GM10248 (cell line): ENCODE measurements around the gene CARD11.

Experiments
- CTCF ChIA-PET: fragments of 300-600 bp; sonication (Branson Sonifier 250); formaldehyde crosslinking; extraction: SDS; loops from one replicate; lab custom pipeline; 2021; ENCODE audit warnings: antibody characterized with exemption; lab: Yijun Ruan, JAX
- POLR2A ChIA-PET: fragments of 350-650 bp; sonication (Branson Sonifier 250); formaldehyde crosslinking; extraction: SDS; loops from one replicate; lab custom pipeline; 2020; ENCODE audit warnings: antibody characterized with exemption; lab: Yijun Ruan, JAX
- DNase-seq: peaks from one replicate; pipeline ENCODE4 v3.0.0; 2012; ENCODE audit errors: extremely low spot score
- CTCF ChIP-seq: IDR thresholded peaks from 2 replicates; pipeline ENCODE4 v1.5.1; 2012; ENCODE audit warnings: mild to moderate bottlenecking, low read depth; ENCODE audit errors: extremely low read depth, missing control alignments, control extremely low read depth

CARD11 gene

GRCh38 chr7:2945171-2945570 is 98.5 kb downstream of the CARD11 start:
- no peak for DNase-seq
- ChIA-PET CTCF (interaction anchor here (1.8 kb wide), 1 partner anchor 10 kb away, joined by 4 read pairs; no protein-coding TSS in a partner anchor), POLR2A (no interaction called here)
- no peak for TF ChIP-seq CTCF

- POLR2A ChIA-PET, result no interaction called here
- CTCF ChIA-PET, result interaction anchor here (0.8 to 1.8 kb wide), 2 partner anchors 10 to 16 kb away, joined by 3 to 4 read pairs; no protein-coding TSS in a partner anchor
- no peak for DNase-seq
- TF ChIP-seq CTCF, result no peak
Observed at GRCh38 chr7:2944739-2945138, 98.9 kb downstream of the CARD11 start.

GRCh38 chr7:2943851-2944601 is 99.6 kb downstream of the CARD11 start:
- ChIA-PET CTCF (interaction anchor here (0.8 to 1.8 kb wide), 2 partner anchors 9 to 15 kb away, joined by 3 to 4 read pairs; no protein-coding TSS in a partner anchor), POLR2A (no interaction called here)
- no peak for TF ChIP-seq CTCF
- no peak for DNase-seq

GRCh38 chr7:2941216-2941859 is 102.3 kb downstream of the CARD11 start:
- ChIA-PET CTCF (no interaction called here), POLR2A (no interaction called here)
- no peak for DNase-seq
- no peak for TF ChIP-seq CTCF

GRCh38 chr7:2940466-2940865 is 103.2 kb downstream of the CARD11 start:
- no peak for DNase-seq
- ChIA-PET CTCF (no interaction called here), POLR2A (no interaction called here)
- TF ChIP-seq CTCF, result no peak

- POLR2A ChIA-PET, result no interaction called here
- no peak for DNase-seq
- TF ChIP-seq CTCF, result no peak
- CTCF ChIA-PET, result no interaction called here
Observed at GRCh38 chr7:2939193-2939885, 104.3 kb downstream of the CARD11 start.
